ENCODE results near the gene ROBO2.

ROBO2 gene

GRCh38 chr3:77446761-77447160, 406.9 kb downstream of the ROBO2 start:
- H3K4me1 Mint-ChIP-seq: no peaks in the 10 kb centered on the region
- no peak for ATAC-seq (replicated peaks; ENCODE audit: extremely low read depth, poor library complexity, severe bottlenecking)
- no peak overlapping the region for H3K4me3 Mint-ChIP-seq
- H3K27ac Mint-ChIP-seq (ENCODE audit: low read depth): no peak overlapping the region
- H3K9me3 Mint-ChIP-seq: peaks cover 6% of the 10 kb centered on the region
- no peak for DNase-seq (ENCODE audit: low spot score in 2 of 2)
- no peaks in the 10 kb centered on the region for H3K27me3 Mint-ChIP-seq
- no peaks in the 10 kb centered on the region for H3K36me3 Mint-ChIP-seq (ENCODE audit: insufficient read depth)

DNA sequence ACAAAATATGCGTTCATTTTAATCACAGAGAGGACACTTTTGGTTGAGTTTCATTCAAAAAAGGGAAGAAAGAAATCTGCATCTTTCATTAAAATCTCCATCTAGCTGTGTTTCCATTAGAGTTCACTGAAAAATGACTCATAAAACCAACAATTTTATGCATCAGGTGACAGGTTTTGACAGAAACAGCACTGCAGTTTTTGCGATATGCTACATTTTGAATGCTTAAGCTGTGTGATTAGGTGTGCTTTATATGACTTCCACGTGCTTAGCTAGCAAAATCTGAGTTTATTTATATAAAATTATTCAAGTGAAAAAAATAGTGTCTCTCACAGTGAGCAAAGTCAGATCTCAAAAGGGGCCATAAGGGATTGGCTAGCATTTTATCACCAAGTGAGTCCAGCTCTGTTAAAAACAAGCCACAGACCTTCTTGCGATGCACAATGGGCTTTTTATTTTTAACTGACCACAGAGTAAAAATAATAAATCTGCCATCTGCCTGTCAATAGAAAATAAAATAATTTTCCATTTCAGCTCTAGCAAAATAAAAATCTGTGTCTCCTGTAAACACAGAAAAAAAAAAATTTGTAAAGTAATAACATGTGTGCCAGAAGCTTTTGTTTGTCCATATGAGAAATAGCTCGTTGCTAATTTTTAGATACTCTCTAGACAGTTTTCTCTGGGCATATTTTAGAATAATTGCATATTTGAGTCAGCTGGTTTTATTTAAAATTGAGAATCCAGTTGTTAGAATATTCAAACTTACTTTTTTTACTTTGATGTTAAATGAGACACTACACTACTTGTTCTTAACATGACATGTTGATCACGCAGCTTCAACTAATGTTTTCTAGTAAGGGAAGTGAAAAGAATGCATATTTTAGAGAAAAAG, 409.8 kb downstream of the ROBO2 start:
- Mint-ChIP-seq H3K4me1 (no peaks in the 10 kb centered on the region), H3K27me3 (no peaks in the 10 kb centered on the region), H3K4me3 (no peak overlapping the region), H3K36me3 (ENCODE audit: insufficient read depth) (no peaks in the 10 kb centered on the region), H3K9me3 (peaks cover 3% of the 10 kb centered on the region), H3K27ac (ENCODE audit: low read depth) (no peak overlapping the region)
- no peak for ATAC-seq (replicated peaks; ENCODE audit: extremely low read depth, poor library complexity, severe bottlenecking)
- DNase-seq (ENCODE audit: low spot score in 2 of 2): no peak

- Mint-ChIP-seq H3K27ac (ENCODE audit: low read depth) (no peak overlapping the region), H3K4me3 (no peak overlapping the region), H3K9me3 (peaks cover 18% of the 10 kb centered on the region), H3K36me3 (ENCODE audit: insufficient read depth) (no peaks in the 10 kb centered on the region), H3K4me1 (no peaks in the 10 kb centered on the region), H3K27me3 (no peaks in the 10 kb centered on the region)
- DNase-seq (ENCODE audit: low spot score in 2 of 2) (no peak), ATAC-seq (replicated peaks; ENCODE audit: extremely low read depth, poor library complexity, severe bottlenecking) (no peak)
Observed at GRCh38 chr3:77456431-77456830, 416.5 kb downstream of the ROBO2 start.

GRCh38 chr3:77456906-77457305, 417.0 kb downstream of the ROBO2 start:
- H3K36me3 Mint-ChIP-seq (ENCODE audit: insufficient read depth): no peaks in the 10 kb centered on the region
- DNase-seq (ENCODE audit: low spot score in 2 of 2) (no peak), ATAC-seq (replicated peaks; ENCODE audit: extremely low read depth, poor library complexity, severe bottlenecking) (no peak)
- H3K4me3 Mint-ChIP-seq: no peak overlapping the region
- H3K27ac Mint-ChIP-seq (ENCODE audit: low read depth): no peak overlapping the region
- H3K4me1 Mint-ChIP-seq: no peaks in the 10 kb centered on the region
- no peaks in the 10 kb centered on the region for H3K27me3 Mint-ChIP-seq
- H3K9me3 Mint-ChIP-seq: peaks cover 18% of the 10 kb centered on the region

- Mint-ChIP-seq H3K36me3 (ENCODE audit: insufficient read depth) (no peaks in the 10 kb centered on the region), H3K9me3 (peaks cover 15% of the 10 kb centered on the region), H3K4me1 (no peaks in the 10 kb centered on the region), H3K4me3 (no peak overlapping the region), H3K27ac (ENCODE audit: low read depth) (no peak overlapping the region), H3K27me3 (no peaks in the 10 kb centered on the region)
- ATAC-seq (replicated peaks; ENCODE audit: extremely low read depth, poor library complexity, severe bottlenecking) (no peak), DNase-seq (ENCODE audit: low spot score in 2 of 2) (no peak)
Observed at GRCh38 chr3:77459926-77460325, 420.0 kb downstream of the ROBO2 start.

GRCh38 chr3:77460326-77460725, 420.4 kb downstream of the ROBO2 start:
- peaks cover 15% of the 10 kb centered on the region for H3K9me3 Mint-ChIP-seq
- no peak overlapping the region for H3K4me3 Mint-ChIP-seq
- H3K27ac Mint-ChIP-seq (ENCODE audit: low read depth): no peak overlapping the region
- no peaks in the 10 kb centered on the region for H3K27me3 Mint-ChIP-seq
- no peak for ATAC-seq (replicated peaks; ENCODE audit: extremely low read depth, poor library complexity, severe bottlenecking)
- no peaks in the 10 kb centered on the region for H3K4me1 Mint-ChIP-seq
- DNase-seq (ENCODE audit: low spot score in 2 of 2): no peak
- no peaks in the 10 kb centered on the region for H3K36me3 Mint-ChIP-seq (ENCODE audit: insufficient read depth)

DNA sequence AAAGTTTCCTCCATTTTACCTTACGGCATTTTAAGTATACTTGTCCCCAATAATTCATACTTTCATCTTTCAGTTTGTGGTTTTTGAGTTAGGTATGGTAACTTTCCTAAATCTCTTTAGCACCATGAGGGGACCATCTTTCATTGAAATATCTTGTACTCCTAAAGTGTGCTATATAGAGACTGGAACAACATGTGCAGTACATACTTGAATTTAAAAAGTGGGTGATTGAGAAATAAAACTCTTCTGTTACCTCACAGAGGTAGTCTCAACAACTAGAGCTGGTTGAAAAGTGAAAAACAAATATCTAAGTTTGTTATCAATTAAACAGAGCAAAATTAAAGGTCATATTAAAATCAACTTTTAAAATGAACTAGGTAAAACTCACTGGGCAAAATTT, 423.1 kb downstream of the ROBO2 start:
- no peaks in the 10 kb centered on the region for H3K4me1 Mint-ChIP-seq
- no peak overlapping the region for H3K27ac Mint-ChIP-seq (ENCODE audit: low read depth)
- no peak for ATAC-seq (replicated peaks; ENCODE audit: extremely low read depth, poor library complexity, severe bottlenecking)
- no peaks in the 10 kb centered on the region for H3K36me3 Mint-ChIP-seq (ENCODE audit: insufficient read depth)
- no peak for DNase-seq (ENCODE audit: low spot score in 2 of 2)
- H3K27me3 Mint-ChIP-seq: no peaks in the 10 kb centered on the region
- H3K4me3 Mint-ChIP-seq: no peak overlapping the region
- peaks cover 26% of the 10 kb centered on the region for H3K9me3 Mint-ChIP-seq

DNA sequence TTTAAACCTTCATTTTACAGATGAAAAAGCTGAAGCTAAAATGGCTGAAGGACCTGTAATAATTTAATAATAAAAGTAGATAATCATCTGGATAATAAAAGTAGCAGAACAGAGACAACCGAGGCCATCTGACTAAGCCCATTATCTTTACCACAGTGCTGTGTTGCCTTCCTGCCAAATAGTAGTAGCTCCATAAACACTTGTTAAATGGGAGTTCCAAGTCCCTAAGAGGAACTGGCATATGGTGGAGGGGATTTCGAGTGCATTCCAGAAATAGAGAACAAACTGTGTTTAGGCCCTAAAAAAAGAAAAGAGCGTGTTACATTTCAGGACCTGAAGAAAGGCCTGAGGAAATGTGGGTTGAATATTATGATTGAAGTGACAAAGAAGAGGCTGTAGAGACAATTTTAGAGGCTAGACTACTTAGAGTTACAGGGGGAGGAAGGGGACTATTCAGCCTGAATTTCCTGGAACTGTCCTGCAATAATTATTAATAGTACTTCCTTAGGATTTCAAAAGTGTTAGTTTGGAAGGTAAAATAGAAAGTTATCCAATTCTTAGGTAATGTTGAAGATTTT, 424.3 kb downstream of the ROBO2 start:
- no peak overlapping the region for H3K4me3 Mint-ChIP-seq
- H3K9me3 Mint-ChIP-seq: peaks cover 34% of the 10 kb centered on the region
- DNase-seq (ENCODE audit: low spot score in 2 of 2) (no peak), ATAC-seq (replicated peaks; ENCODE audit: extremely low read depth, poor library complexity, severe bottlenecking) (no peak)
- no peaks in the 10 kb centered on the region for H3K36me3 Mint-ChIP-seq (ENCODE audit: insufficient read depth)
- no peaks in the 10 kb centered on the region for H3K27me3 Mint-ChIP-seq
- H3K27ac Mint-ChIP-seq (ENCODE audit: low read depth): no peak overlapping the region
- H3K4me1 Mint-ChIP-seq: no peaks in the 10 kb centered on the region

GRCh38 chr3:77466562-77467115, 426.7 kb downstream of the ROBO2 start:
- Mint-ChIP-seq H3K4me3 (no peak overlapping the region), H3K4me1 (no peaks in the 10 kb centered on the region), H3K27ac (ENCODE audit: low read depth) (no peak overlapping the region), H3K36me3 (ENCODE audit: insufficient read depth) (no peaks in the 10 kb centered on the region), H3K27me3 (no peaks in the 10 kb centered on the region), H3K9me3 (peaks cover 20% of the 10 kb centered on the region)
- DNase-seq (ENCODE audit: low spot score in 2 of 2): no peak
- no peak for ATAC-seq (replicated peaks; ENCODE audit: extremely low read depth, poor library complexity, severe bottlenecking)

GRCh38 chr3:77467702-77468625, 428.1 kb downstream of the ROBO2 start:
- Mint-ChIP-seq H3K9me3 (peaks cover 23% of the 10 kb centered on the region), H3K27ac (ENCODE audit: low read depth) (no peak overlapping the region), H3K4me3 (no peak overlapping the region), H3K27me3 (no peaks in the 10 kb centered on the region), H3K36me3 (ENCODE audit: insufficient read depth) (no peaks in the 10 kb centered on the region), H3K4me1 (no peaks in the 10 kb centered on the region)
- ATAC-seq (replicated peaks; ENCODE audit: extremely low read depth, poor library complexity, severe bottlenecking): no peak
- no peak for DNase-seq (ENCODE audit: low spot score in 2 of 2)

DNA sequence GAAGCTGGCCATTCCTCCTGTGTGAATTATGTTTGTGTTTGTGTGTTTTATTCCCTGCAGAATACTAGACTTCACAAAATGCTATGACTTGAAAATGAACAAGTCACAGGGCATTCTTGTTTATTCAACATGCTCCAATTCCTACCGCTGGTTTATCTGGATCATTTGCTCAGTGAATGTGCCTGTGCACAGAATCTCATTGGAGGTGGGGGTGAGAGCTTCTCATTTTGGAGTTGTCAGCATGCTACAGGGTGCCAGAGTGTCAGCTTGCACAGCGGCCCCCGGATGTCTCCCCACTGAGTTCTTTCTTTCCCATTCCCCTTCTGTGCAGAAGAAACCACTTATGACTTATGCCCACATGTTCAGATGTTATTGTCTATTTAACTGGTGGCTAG, 428.7 kb downstream of the ROBO2 start:
- Mint-ChIP-seq H3K4me3 (no peak overlapping the region), H3K27ac (ENCODE audit: low read depth) (no peak overlapping the region), H3K4me1 (no peaks in the 10 kb centered on the region), H3K9me3 (peaks cover 24% of the 10 kb centered on the region), H3K36me3 (ENCODE audit: insufficient read depth) (no peaks in the 10 kb centered on the region), H3K27me3 (no peaks in the 10 kb centered on the region)
- no peak for ATAC-seq (replicated peaks; ENCODE audit: extremely low read depth, poor library complexity, severe bottlenecking)
- DNase-seq (ENCODE audit: low spot score in 2 of 2): no peak

DNA sequence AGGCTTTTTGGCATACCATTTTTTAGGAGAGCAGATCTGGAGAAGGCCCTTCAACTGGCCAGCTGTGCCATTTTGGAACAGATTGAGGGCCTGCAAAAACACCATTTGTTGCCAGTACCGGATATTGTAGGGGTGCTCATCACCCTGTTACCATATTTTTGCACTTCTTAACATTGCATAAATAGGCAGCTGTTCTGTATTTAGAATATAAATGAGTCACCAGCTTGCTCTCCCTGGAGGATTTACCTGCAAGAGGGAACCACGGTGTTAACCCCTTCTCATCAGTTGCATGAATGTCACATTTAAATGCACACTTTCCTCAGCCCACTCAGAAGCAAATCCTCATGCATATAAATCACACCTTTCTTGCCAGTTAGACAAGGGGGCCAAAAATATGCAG, 435.6 kb downstream of the ROBO2 start:
- no peak for ATAC-seq (replicated peaks; ENCODE audit: extremely low read depth, poor library complexity, severe bottlenecking)

More for the DNA sequence above, 435.6 kb downstream of the ROBO2 start:
- no peak overlapping the region for H3K4me3 Mint-ChIP-seq
- peaks cover 14% of the 10 kb centered on the region for H3K9me3 Mint-ChIP-seq
- DNase-seq (ENCODE audit: low spot score in 2 of 2): no peak
- no peaks in the 10 kb centered on the region for H3K36me3 Mint-ChIP-seq (ENCODE audit: insufficient read depth)
- no peaks in the 10 kb centered on the region for H3K27me3 Mint-ChIP-seq
- no peak overlapping the region for H3K27ac Mint-ChIP-seq (ENCODE audit: low read depth)
- no peaks in the 10 kb centered on the region for H3K4me1 Mint-ChIP-seq
